HepG2 (cell line): ENCODE measurements around the gene TEKT1.

Experiments
- CC2D1A ChIP-seq: sonication (generic); formaldehyde crosslinking; IDR thresholded peaks from 2 replicates; pipeline ENCODE4 v1.8.1; 2023; ENCODE audit warnings: mild to moderate bottlenecking, missing genetic modification reagents
- CTCF ChIP-seq: sonication (generic); formaldehyde crosslinking; IDR thresholded peaks from 2 replicates; pipeline ENCODE4 v1.5.0; 2020; ENCODE audit warnings: mild to moderate bottlenecking, missing genetic modification reagents, moderate library complexity
- EZH2 ChIP-seq: conservative IDR thresholded peaks from 2 replicates; pipeline ENCODE4 v1.6.1; 2012; ENCODE audit warnings: mild to moderate bottlenecking, low read depth, low read length, moderate library complexity
- KLF12 ChIP-seq: sonication (generic); formaldehyde crosslinking; IDR thresholded peaks from 2 replicates; pipeline ENCODE4 v1.4.0; 2020; ENCODE audit warnings: missing genetic modification reagents, borderline replicate concordance
- MBD4 ChIP-seq: IDR thresholded peaks from 2 replicates; pipeline ENCODE4 v1.6.1; 2012; ENCODE audit warnings: low read length, inconsistent platforms, borderline replicate concordance
- RBM39 ChIP-seq: fragments of 200-400 bp; formaldehyde crosslinking; IDR thresholded peaks from one replicate; pipeline ENCODE4 v1.6.1; 2018; ENCODE audit warnings: antibody characterized with exemption, mild to moderate bottlenecking, low read depth, low read length; ENCODE audit not compliant: poor library complexity, severe bottlenecking
- YY1 ChIP-seq: IDR thresholded peaks from 2 replicates; pipeline ENCODE4 v1.6.1; 2011; ENCODE audit warnings: low read length, low read depth, moderate library complexity, mild to moderate bottlenecking; ENCODE audit not compliant: insufficient read depth, insufficient replicate concordance
- ZFP36 ChIP-seq: fragments of 150-350 bp; IDR thresholded peaks from 2 replicates; pipeline ENCODE4 v1.6.1; 2018; ENCODE audit warnings: borderline replicate concordance, low read length, low read depth; ENCODE audit not compliant: partially characterized antibody
- ZNF441 ChIP-seq: sonication (generic); formaldehyde crosslinking; IDR thresholded peaks from 2 replicates; pipeline ENCODE4 v1.7.0; 2021; ENCODE audit warnings: missing genetic modification reagents, borderline replicate concordance

GRCh38 chr17:6870841-6871240 lies 39.3 kb upstream of the TEKT1 start:
- TF ChIP-seq ZFP36 (no peak), EZH2 (no peak), KLF12 (no peak), RBM39 (no peak), YY1 (no peak), ZNF441 (no peak), CC2D1A (CRISPR knock-in tag) (no peak), MBD4 (no peak), CTCF (CRISPR knock-in tag) (no peak)
